Tibial nerve (tissue), 4 donors: Measurements from ENCODE around the gene CMC4. TPM values are rescaled to one million over a fixed set of nuclear protein-coding genes. Genes with fewer than 3 reads are reported as not detected.

ENCODE experiments used
- DNase-seq, 2 donors: peaks; one replicate each; pipeline ENCODE4 v3.0.0-alpha.2; 2019; ENCODE audit warnings: low spot score in 2 of 2
- H3K27ac ChIP-seq, 4 donors: fragments of 200-600 bp; sonication (generic) in 3 of 4; one replicate each; pipeline ENCODE4 v1.5.1; 2017 to 2019; ENCODE audit warnings: mild to moderate bottlenecking in 1 of 4
- H3K27me3 ChIP-seq, 2 donors: fragments of 200-600 bp; sonication (generic) in 1 of 2; one replicate each; pipeline versions ENCODE4 v1.5.1 to v1.6.0; 2017 to 2019
- H3K36me3 ChIP-seq, 3 donors: fragments of 200-600 bp; sonication (generic); one replicate each; pipeline ENCODE4 v1.5.1; 2018 to 2019
- H3K4me1 ChIP-seq, 4 donors: fragments of 200-600 bp; sonication (generic) in 3 of 4; one replicate each; pipeline ENCODE4 v1.5.1; 2017 to 2019
- H3K4me3 ChIP-seq, 4 donors: fragments of 200-600 bp; sonication (generic) in 3 of 4; one replicate each; pipeline ENCODE4 v1.5.1; 2017 to 2019; ENCODE audit warnings: mild to moderate bottlenecking in 1 of 4, moderate library complexity in 1 of 4
- H3K9me3 ChIP-seq, 4 donors: fragments of 200-600 bp; sonication (generic) in 3 of 4; one replicate each; pipeline ENCODE4 v1.5.1; 2017 to 2019
- EP300 ChIP-seq, 2 donors: sonication (generic); formaldehyde crosslinking; IDR thresholded peaks; one replicate each; pipeline ENCODE4 v1.6.1; 2017; ENCODE audit warnings: antibody characterized with exemption in 2 of 2, mild to moderate bottlenecking in 1 of 2
- POLR2A ChIP-seq, 2 donors: fragments of 450-650 bp; IDR thresholded peaks; one replicate each; pipeline ENCODE4 v1.6.1; 2017; ENCODE audit warnings: antibody characterized with exemption in 2 of 2, mild to moderate bottlenecking in 2 of 2, moderate library complexity in 2 of 2
- WGBS, 2 donors: methylation state at CpG; one replicate each; pipeline ENCODE4 v1.1.5; 2018; 5-methylcytosine and 5-hydroxymethylcytosine counted together
- total RNA-seq, 4 donors: library from RNA; depleted of rRNA; stranded (reverse); fragments of >200 nt; gene quantifications; one replicate each; pipeline ENCODE4 v1.1.0, GENCODE V29; 2016
- TF ChIP-seq, protein P1 (sequence below), 5 experiments: fragments of 200-600 bp in 3 of 5; fragments of 450-650 bp in 2 of 5; sonication (generic) in 3 of 5; IDR thresholded peaks; one replicate each; pipeline ENCODE4 v1.5.1; 2016 to 2019; ENCODE audit warnings: antibody characterized with exemption in 5 of 5, mild to moderate bottlenecking in 3 of 5, moderate library complexity in 2 of 5

The CMC4 gene
- total RNA-seq, 4 donors from 2014 or later, result 22.2 to 27.0 (median 23.7) TPM

- no peak for DNase-seq
- H3K27me3 ChIP-seq, result no peaks in the 10 kb centered on the region
- H3K4me1 ChIP-seq, result peaks cover 0 to 17% (median 0%) of the 10 kb centered on the region in 4 donors
- peak overlapping the region; percentile 50 to 79 (median 57) for H3K4me3 ChIP-seq
- no peaks in the 10 kb centered on the region for H3K9me3 ChIP-seq
- peak overlapping the region in 3 of 4 donors; percentile 94 to 98 (median 96) for H3K27ac ChIP-seq
- whole genome bisulfite sequencing, 2 donors, result 14 to 41% methylated on average over 3 of the region's 3 CpGs
- TF ChIP-seq POLR2A (IDR thresholded peaks at IDR 0.05), result no peak
- TF ChIP-seq EP300 (IDR thresholded peaks at IDR 0.05), result no peak
- TF ChIP-seq, protein P1, sequence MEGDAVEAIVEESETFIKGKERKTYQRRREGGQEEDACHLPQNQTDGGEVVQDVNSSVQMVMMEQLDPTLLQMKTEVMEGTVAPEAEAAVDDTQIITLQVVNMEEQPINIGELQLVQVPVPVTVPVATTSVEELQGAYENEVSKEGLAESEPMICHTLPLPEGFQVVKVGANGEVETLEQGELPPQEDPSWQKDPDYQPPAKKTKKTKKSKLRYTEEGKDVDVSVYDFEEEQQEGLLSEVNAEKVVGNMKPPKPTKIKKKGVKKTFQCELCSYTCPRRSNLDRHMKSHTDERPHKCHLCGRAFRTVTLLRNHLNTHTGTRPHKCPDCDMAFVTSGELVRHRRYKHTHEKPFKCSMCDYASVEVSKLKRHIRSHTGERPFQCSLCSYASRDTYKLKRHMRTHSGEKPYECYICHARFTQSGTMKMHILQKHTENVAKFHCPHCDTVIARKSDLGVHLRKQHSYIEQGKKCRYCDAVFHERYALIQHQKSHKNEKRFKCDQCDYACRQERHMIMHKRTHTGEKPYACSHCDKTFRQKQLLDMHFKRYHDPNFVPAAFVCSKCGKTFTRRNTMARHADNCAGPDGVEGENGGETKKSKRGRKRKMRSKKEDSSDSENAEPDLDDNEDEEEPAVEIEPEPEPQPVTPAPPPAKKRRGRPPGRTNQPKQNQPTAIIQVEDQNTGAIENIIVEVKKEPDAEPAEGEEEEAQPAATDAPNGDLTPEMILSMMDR (IDR thresholded peaks at IDR 0.05), result no peak
- H3K36me3 ChIP-seq, result no peaks in the 10 kb centered on the region
Measured at GRCh38 chrX:155028129-155028528, 42.8 kb downstream of the CMC4 start.

- Histone ChIP-seq H3K27ac (peak overlapping the region; percentile 91 to 98 (median 95)), H3K4me3 (peak overlapping the region; percentile 50 to 79 (median 57)), H3K9me3 (no peaks in the 10 kb centered on the region), H3K36me3 (no peaks in the 10 kb centered on the region), H3K4me1 (peaks cover 0 to 17% (median 0%) of the 10 kb centered on the region in 4 donors), H3K27me3 (no peaks in the 10 kb centered on the region)
- DNase-seq, result peak in 1 of 2 donors; percentile 45
- WGBS, 2 donors, result 1 to 40% methylated on average over 14 of the region's 14 CpGs
- TF ChIP-seq, protein P1 (IDR thresholded peaks at IDR 0.05), result no peak
- TF ChIP-seq POLR2A (IDR thresholded peaks at IDR 0.05), result peak in 1 of 2 donors; percentile 41
- peak in 1 of 2 donors; percentile 74 for TF ChIP-seq EP300 (IDR thresholded peaks at IDR 0.05)
Measured at GRCh38 chrX:155027509-155028066, 43.3 kb downstream of the CMC4 start.

GRCh38 chrX:155026727-155027508 lies 44.0 kb downstream of the CMC4 start, which contains the start of gene FUNDC2:
TSS of gene FUNDC2 (plus strand) at chrX:155026844. CDS start at chrX:155026939, 95 bp downstream.
- H3K4me3 ChIP-seq, result peak within 1 kb of the TSS; percentile 50 to 79 (median 58)
- H3K4me1 ChIP-seq, result peaks cover 0 to 17% (median 0%) of the 10 kb centered on the region in 4 donors
- H3K27me3 ChIP-seq, result no peaks in the 10 kb centered on the region
- 0 to 40% methylated on average over 7 to 76 of the region's 82 CpGs for WGBS, 2 donors
- peak; percentile 81 to 83 for DNase-seq
- no peaks in the 10 kb centered on the region for H3K9me3 ChIP-seq
- no peaks in the 10 kb centered on the region for H3K36me3 ChIP-seq
- peak within 1 kb of the TSS; percentile 91 to 98 (median 95) for H3K27ac ChIP-seq
- TF ChIP-seq, protein P1 (IDR thresholded peaks at IDR 0.05), result peak in 2 of 5 experiments; percentile 8 to 37
- peak; percentile 27 to 72 for TF ChIP-seq POLR2A (IDR thresholded peaks at IDR 0.05)
- peak; percentile 53 to 81 for TF ChIP-seq EP300 (IDR thresholded peaks at IDR 0.05)

- Histone ChIP-seq H3K4me3 (peak overlapping the region; percentile 50 to 79 (median 58)), H3K4me1 (peaks cover 0 to 13% (median 0%) of the 10 kb centered on the region in 4 donors), H3K36me3 (no peaks in the 10 kb centered on the region), H3K27ac (peak overlapping the region; percentile 91 to 98 (median 95)), H3K9me3 (no peaks in the 10 kb centered on the region), H3K27me3 (no peaks in the 10 kb centered on the region)
- no peak for DNase-seq
- TF ChIP-seq POLR2A (IDR thresholded peaks at IDR 0.05), result no peak
- TF ChIP-seq EP300 (IDR thresholded peaks at IDR 0.05), result no peak
- TF ChIP-seq, protein P1 (IDR thresholded peaks at IDR 0.05), result no peak
- WGBS, 2 donors, result 0 to 45% methylated on average over 11 to 16 of the region's 16 CpGs
Measured at GRCh38 chrX:155026420-155026726, 44.6 kb downstream of the CMC4 start.
